ENCODE data around the gene MOBP.

MOBP gene

GRCh38 chr3:39548282-39548681 lies 80.8 kb downstream of the MOBP start:
- DNase-seq, result no peak

- DNase-seq, result no peak
Observed at GRCh38 chr3:39550354-39551051, 83.0 kb downstream of the MOBP start.
